Measurements from ENCODE around the gene PTGFRN. TPM values are rescaled to one million over a fixed set of nuclear protein-coding genes. Genes with fewer than 3 reads are reported as not detected.

The PTGFRN gene
- total RNA-seq, 1 donor from 2014 or later: 52.7 TPM

DNA sequence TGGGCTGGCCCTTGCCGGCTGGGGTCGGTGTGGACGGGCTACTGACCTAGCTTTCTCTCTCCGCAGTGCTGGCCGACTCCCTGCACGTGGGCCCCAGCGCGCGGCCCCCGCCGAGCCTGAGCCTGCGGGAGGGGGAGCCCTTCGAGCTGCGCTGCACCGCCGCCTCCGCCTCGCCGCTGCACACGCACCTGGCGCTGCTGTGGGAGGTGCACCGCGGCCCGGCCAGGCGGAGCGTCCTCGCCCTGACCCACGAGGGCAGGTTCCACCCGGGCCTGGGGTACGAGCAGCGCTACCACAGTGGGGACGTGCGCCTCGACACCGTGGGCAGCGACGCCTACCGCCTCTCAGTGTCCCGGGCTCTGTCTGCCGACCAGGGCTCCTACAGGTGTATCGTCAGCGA is 34.9 kb downstream of the PTGFRN start:
- DNase-seq: no peak

DNA sequence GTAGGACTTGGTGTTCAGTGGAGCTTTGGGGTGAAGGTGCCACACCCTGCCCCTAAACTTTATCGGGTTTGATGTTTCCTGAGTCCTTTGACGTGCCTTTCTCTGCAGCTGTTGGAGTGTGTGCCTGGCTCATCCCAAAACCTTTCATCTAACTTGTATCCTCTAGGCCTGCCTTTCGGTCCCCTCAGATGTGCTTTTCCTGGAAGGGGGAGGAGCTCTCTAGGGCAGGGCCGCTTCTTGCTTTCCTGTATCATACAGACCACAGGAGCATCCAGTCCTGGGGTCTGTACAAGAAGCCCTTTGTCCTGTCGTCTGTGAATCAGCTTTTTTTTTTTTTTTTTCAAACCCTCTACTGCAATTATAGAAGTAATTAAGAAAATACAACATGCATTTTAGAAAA is 35.7 kb downstream of the PTGFRN start:
- DNase-seq: no peak

DNA sequence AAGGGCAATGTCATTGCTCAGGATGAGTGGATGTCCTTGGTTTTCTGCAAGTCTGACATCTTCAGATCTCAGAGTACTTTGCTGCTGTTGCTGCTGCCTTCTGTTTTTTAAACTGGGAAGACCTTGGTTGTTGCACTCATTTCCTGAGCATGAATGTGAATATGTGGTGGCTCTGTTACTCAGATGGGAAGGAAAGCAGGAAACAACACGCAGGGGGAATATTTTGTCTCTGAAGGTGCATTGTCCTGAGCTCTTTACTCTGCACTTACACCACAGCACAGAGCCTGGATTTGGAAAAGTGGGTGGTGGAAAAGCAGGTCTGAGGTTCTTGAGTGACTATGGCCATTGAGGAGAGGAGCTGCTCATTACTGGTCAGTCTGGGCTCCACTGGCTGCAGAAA is 36.3 kb downstream of the PTGFRN start:
- no peak for DNase-seq

DNA sequence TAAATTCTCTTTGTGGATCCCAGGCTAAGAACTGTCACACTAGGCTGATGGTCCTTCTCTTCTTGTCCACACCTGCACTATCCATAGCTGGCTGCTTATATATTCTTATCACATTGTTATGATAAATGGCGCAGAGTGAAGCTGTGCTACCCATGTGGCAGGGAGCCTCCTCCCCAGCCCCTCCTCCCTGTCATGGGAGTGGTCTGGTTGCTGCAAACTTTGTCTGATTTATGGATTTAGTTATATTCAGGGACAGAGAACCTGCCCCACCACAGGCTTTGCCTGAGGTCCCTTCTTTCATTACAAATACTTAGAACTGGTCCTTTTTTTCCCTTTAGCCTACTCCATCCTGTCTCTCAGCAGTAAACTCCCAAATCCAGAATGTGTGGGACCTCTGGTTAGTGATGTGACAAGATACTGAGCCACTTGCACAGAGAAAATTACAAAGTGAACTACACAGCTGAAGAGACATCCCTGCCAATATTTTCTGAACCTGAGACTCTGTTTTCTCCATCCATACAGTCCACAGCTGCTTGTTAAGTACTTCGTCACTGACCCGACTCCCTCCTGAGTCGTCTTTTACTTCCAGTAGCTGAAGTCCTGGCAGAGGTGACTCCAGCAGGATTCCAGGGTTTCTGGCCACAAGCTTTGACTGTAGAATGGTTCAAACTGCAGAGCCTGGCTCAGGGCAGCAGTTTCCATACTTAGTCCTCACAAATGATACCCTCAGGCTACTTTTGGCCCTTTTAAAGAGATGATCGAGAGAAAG is 37.6 kb downstream of the PTGFRN start:
- no peak for DNase-seq

DNA sequence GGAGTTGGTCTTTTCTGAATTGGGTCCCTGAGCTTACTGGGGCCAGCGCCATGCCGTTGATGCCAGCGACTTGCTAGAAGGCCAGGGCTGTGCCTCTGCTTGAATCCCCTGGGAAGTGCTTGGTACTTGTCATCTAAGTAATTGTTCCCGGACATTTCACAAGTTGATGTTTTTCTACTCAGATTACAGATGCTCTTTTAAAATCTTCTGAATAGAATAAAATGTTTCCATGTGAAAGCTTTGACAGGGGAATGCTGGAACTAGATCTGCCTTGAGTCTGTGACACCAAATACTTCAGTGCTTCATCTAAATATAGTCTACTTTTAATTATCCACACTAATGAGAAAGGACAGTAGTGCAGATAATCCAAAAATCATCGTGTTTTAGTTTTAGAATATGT is 38.3 kb downstream of the PTGFRN start:
- DNase-seq: no peak

DNA sequence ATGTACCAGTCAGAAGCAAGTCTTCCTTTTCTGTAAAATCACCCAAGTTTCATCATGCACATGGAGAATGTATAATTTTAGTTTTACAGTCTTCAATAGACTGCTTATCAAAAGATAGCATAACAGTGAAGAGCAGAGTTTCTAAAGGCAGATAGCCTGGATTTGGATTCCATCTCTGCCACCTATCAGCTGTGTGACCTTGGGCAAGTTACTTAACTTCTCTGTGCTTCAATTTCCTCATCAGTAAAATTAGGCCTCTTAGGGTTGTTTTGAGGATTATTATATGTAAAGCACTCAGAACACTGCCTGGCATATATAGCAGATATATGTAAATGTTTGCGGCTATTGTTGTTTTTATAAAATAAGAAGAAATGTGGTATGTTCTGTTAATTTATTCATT is 38.9 kb downstream of the PTGFRN start:
- no peak for DNase-seq

DNA sequence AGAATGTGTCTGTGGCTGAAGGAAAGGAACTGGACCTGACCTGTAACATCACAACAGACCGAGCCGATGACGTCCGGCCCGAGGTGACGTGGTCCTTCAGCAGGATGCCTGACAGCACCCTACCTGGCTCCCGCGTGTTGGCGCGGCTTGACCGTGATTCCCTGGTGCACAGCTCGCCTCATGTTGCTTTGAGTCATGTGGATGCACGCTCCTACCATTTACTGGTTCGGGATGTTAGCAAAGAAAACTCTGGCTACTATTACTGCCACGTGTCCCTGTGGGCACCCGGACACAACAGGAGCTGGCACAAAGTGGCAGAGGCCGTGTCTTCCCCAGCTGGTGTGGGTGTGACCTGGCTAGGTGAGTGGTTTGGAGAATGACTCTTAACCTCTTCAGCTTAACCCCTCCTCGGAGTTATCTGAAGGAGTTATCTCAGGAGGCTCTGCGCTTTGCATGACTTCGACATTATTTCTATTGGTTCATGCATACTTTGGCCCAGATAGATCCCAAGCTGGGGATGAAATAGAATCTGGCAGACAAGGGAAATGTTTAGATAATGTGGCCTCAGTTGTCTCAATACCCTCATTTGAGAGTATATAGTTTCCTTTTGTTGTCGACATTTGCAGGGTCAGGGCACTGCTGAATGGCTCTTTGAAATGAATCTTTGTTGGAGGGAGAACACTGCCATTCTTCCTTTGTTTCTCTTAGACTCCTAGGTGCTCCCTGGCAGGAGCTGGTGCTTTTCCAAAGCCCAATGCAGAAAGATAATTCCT is 39.7 kb downstream of the PTGFRN start:
- no peak for DNase-seq

DNA sequence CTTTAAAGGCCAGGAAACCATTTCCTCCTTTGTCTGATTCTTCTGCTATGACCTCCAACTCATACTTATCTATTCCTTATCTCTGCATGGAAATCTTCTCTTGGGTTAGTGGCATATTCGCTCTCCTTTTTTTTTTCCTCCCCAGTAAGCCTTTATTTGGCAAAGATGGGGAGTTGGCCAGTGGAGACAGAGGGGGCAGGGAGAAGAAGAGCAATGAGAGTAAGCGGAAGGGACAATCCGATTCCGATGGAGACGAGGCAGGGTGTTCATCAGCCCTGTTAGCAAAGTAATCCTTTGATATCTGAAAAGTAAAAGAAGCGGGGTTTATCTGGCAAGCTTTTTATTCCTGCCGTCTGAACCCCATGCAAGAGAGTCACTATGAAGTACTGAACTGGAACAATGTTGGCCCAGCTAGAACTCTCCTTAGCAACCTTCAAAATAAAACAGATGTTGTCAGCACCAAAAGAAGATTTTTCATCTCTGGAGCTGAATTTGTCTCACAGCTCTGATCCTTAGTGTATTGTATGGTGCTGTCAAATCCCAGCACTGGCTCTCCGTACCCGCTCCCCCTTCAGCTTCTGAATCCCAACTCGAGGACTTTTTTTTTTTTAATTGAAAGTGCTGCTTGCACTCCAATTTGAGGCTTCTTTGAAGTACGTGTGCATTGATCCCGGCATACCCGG is 40.9 kb downstream of the PTGFRN start:
- no peak for DNase-seq

DNA sequence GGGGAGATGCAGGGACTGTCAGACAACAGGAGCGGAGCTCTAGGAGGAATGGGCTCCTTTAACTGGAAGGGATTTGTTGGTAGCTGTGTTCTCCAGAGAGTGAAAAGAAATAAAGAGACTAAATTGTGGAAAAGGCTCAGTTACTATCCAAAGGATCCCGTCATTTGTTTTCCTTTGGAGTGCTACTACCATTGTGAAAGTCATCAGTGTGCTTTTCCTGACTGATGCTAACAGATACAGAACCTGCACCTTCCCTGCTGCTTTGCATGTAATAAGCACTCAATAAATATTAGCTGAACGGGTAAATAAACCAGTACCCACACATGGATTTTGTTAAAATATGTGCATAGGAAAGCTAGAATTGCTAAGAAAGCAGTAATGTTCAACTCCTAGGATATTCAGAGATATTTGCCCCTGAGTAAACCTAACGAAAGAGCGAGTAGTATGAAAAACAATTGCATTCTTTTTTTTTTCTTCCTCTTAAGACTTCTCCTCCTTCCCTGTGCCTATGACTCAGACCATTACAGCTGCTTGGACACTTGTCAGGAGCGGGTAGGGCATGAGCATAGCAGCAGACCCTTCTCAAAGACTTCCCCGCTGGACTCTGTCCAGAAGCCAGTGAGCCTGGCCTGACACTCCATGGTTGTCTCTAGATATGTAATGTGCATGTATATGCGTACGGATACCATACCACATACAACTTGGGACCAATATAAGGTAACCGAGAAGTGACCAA is 41.7 kb downstream of the PTGFRN start:
- DNase-seq: no peak

DNA sequence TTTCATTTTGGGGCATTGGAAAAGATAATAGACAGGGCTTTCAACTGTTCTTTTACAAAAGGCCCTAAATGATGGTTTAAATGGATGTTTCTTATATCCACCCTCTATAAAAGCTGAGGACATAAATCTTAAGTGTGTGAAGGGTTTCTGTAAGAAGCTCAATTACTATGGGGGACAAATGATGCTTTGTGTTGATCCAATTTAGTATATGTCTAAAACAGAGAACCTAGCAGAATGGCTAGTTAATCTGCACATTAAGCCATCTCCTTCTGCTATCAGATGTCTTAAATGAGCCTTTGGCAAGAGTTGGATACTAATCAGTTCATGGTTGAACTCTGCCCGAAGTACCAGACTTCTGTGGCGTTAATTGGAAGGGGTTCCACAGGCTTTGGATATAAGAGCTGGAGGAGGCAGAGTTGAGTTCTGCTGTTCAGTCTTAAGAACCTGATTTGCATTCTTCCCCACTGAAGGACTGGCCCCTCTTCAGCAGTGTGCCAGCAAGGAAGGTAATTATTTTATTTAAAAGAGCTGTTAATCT is 43.1 kb downstream of the PTGFRN start:
- no peak for DNase-seq

DNA sequence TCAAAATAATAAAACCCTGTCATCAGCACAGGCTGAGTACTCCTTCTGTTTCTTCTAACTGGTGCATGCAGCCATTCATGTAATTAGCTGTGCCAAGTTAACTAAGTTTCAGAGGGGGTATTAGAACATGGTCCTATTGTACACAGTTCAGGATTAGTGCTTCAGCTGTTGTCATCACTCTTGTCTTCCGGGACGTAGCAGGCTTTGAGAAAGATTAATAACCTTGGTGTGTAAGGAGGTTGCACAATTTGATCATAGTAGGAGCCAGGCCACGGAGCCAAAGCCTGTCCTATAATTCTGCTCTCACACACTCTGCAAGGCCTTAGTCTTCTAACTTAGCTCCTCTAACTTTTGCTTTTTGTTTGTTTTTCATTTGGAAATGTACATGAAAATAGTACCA is 44.7 kb downstream of the PTGFRN start:
- DNase-seq: no peak

DNA sequence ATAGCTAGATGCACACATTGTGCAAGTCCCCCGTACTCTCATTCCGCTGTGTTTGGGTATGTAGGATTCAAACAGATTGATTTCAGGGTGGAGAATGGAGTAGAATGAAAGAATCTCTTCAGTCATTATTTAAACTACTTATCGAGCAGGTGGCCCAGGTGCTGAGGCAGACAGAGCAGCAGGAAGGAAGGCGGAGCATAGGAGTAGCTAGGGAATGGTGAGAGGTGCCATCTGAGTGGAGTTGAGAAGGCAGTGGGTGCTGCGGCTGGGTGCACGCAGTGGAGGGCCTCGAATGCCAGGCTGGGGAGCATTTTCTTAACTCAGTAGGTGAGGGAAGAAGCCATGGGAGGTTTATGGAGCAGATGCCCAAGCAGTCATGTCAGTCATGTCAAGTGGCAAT is 46.7 kb downstream of the PTGFRN start:
- no peak for DNase-seq

DNA sequence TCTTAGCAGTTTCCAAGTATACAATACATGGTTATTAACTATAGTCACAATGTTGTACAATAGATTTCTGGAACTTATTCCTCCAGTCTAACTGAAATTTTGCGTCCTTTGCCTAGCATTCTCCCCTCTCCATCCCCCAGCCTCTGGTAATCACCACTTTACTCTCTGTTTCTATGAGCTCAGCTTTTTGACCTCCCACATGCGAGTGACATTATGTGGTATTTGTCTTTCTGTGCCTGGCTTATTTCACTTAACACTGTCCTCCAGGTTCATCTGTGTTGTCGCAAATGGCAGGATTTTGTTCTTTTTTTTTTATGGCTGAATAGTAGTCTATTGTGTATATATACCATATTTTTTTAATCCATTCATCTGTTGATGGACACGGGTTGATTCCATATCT is 47.9 kb downstream of the PTGFRN start:
- no peak for DNase-seq

DNA sequence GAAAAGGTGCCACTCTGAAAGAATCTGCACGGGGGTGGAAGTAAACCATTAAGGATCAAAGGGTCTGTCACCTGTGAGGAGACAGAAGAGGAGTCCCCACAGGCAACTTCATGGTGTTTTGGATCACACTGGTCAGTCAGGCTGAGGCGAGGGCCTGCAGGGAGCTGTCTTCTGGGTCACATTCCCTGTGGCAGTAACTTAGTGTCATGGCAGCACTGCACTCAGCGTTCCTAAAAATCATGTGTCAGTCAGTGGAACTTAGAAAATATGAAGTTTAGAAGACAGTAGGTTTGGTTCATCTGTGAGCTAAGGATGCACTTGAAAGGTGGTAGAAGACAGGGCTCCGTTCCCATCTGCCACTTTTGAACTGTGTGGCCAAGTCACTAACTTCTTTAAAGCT is 48.4 kb downstream of the PTGFRN start:
- no peak for DNase-seq

DNA sequence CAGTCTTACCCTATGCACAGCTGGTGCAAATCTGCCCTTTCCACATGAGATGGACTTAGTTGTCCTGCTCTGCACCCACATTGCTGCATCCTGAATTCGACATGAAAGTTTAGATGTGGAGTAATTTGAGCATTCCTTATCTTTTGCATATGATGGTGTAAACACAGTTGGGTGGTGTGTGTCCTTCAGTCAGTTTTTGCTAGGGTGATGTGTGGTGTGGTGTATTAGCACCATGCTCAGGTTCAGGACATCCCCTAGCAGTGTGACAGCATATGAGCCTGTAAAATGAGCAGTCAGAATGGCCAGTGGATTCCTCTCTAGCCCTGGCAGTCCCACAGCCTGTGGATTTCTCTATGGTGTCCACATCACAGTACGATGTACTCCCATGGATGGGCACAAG is 49.3 kb downstream of the PTGFRN start:
- no peak for DNase-seq

DNA sequence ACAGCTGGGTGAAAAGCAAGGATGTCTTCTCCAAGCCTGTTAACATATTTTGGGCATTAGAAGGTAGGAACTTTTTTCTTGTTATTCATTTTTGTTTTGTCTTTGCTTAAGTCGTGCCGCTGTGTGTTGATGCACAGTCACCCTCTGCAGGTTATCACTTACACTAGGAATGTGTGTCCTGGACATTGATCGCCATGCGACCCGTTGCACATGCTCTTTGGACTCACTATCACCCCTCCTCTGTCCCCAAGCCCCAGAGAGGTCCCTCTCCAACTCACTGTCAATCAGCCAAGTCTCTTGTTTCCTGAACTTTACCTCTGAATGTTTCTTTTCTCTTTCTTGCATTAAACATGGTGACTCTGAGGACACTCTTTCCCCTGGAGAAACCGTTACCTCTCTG is 51.9 kb downstream of the PTGFRN start:
- no peak for DNase-seq

DNA sequence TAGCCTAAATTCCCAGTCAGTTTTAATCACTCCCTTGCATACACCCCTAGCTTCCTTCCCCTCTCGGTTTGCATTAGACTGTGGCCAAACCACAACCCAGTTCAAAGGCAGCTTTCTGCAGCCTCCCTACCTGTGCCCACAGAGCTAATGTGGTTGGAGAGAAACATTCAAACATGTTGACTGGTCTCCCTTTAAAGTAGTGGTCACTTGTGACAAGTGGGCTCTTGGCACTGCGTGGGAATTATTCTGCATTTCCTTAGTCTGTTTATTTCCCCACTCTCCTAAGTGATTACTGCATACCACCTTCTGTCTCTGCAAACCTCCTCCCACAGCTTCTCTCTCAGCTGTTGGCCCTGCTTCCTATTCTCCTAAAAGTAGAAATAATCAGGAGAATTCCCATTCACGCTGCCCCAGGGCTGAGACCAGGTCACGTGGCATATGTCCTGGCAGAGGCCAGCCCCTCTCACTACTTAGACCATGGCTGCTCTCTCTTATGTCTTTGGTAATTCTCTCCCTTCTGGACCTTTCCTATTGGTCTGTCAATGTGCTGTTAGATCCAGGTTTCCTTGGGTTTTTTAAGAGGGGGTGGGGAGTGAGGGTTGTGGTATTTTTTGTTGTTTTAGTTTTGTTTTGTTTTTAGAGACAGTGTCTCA is 53.4 kb downstream of the PTGFRN start:
- DNase-seq: no peak

DNA sequence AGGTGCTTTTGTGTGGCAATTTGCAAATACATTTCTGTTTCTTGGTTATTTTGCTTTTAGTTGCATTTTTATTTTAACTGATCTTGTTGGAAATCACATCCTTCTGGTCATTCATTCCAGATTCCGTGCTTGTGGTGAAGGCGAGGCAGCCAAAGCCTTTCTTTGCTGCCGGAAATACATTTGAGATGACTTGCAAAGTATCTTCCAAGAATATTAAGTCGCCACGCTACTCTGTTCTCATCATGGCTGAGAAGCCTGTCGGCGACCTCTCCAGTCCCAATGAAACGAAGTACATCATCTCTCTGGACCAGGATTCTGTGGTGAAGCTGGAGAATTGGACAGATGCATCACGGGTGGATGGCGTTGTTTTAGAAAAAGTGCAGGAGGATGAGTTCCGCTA is 57.1 kb downstream of the PTGFRN start:
- no peak for DNase-seq

DNA sequence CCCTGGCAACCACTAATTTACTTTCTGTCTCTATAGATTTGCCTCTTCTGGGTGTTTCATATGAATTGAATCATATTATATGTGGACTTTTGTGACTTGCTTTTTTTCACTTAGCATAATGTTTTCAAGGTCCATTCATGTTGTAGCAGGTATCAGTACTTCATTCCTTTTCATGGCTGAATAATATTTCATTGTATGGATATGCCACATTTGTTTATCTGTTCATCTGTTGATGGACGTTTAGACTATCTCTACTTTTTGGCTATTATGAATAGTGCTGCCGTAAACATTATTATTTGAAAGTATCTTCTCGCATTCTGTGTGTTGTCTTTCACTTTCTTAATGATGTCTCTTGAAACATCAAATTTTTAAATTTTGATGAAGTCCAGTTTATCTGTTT is 59.0 kb downstream of the PTGFRN start:
- no peak for DNase-seq

DNA sequence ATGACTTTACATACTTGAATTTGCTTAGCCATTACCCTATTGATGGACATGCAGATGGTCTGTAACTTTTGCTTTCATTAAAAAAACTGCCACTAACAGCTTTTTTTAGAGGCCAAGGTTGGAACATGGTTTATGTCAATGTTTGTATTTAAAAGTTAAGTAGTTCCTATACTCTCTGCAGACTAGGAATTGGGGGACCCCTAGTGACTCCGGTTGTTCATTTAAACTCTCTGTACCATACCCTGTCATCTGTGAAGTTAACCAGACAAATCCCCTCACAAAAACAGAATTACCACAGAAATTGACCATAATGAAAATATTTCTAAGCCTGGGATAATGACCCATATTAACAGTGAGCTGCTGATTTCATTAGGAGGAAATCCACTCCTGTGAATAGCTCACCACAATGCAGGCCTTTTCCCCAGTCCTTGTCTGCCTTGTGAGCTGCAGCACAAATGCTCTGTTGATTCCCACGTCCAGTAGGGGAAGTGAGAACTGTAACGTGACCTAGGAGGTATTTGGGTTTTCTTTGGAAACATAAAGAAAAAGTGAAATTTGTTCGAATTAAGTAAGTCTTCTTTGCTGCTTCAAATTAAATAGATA is 61.6 kb downstream of the PTGFRN start:
- no peak for DNase-seq

DNA sequence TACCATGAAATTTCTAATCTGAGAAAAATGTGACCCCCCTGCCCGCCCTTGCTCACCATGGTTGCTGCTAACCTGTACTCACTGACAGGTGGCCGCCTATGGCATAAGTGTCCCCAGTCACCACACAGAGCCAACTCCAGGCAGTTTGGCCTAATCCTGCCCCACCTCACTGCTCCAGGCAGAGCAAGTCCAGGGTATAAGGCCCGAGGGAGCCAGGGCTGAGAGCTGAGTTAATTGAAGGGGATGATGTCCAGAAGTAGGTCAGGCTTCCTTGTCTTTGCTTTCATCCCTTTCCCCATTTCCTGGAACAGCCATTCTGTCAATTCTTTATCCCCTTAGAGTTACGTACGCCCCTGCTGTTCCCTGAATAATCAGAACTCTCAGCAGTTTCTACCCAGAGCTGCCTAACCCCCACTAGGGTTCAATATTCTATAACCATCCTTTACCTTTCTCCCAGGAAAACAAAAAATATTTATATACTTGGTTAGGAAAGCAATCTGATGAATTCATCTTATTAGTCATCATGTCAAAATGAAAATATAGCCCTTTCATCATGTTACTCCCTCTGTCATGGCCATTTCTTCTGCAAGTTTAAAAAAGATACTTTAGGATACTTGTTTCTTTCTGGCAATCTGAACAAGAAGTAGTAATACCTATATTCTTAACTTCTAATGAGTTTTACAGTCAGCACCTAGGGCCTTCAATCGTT is 62.4 kb downstream of the PTGFRN start:
- no peak for DNase-seq
